SJCRH30 (cell line): ENCODE data around the gene TRAP1. TPM values are rescaled to one million over a fixed set of nuclear protein-coding genes. Genes with fewer than 3 reads are reported as not detected.
A peak's percentile ranks its signal among the peaks of the same experiment; 100 is the strongest.
"Not testable (repeated sequence)": the region's sequence is repeated elsewhere in the genome, so short reads cannot be mapped to it uniquely, and the experiment has no call there.

ENCODE experiments used
- DNase-seq, 2 experiments: peaks; one replicate each; pipeline ENCODE4 v3.0.0-alpha.2; 2015 to 2020
- H3K27ac ChIP-seq: fragments of 250-450 bp; sonication (Bioruptor Pico); 2 replicates; pipeline ENCODE4 v1.5.1; 2020; ENCODE audit warnings: mild to moderate bottlenecking, moderate library complexity
- H3K27me3 ChIP-seq: fragments of 250-450 bp; sonication (Bioruptor Pico); 2 replicates; pipeline ENCODE4 v1.5.1; 2020; ENCODE audit warnings: mild to moderate bottlenecking, moderate library complexity
- H3K36me3 ChIP-seq: fragments of 250-450 bp; sonication (Bioruptor Pico); 2 replicates; pipeline ENCODE4 v1.5.1; 2020; ENCODE audit warnings: mild to moderate bottlenecking, moderate library complexity
- H3K4me1 ChIP-seq: fragments of 250-450 bp; sonication (Bioruptor Pico); 2 replicates; pipeline ENCODE4 v1.5.1; 2020; ENCODE audit warnings: mild to moderate bottlenecking, moderate library complexity
- H3K4me3 ChIP-seq: fragments of 250-450 bp; sonication (Bioruptor Pico); 2 replicates; pipeline ENCODE4 v1.5.1; 2020; ENCODE audit warnings: mild to moderate bottlenecking, moderate library complexity
- H3K9me3 ChIP-seq: fragments of 250-450 bp; sonication (Bioruptor Pico); replicated peaks from 2 replicates; pipeline ENCODE4 v1.5.1; 2020; ENCODE audit warnings: mild to moderate bottlenecking, moderate library complexity
- total RNA-seq: library from RNA; depleted of rRNA; stranded (reverse); fragments of >200 nt; shearing (Covaris generic); gene quantifications from 2 replicates; pipeline ENCODE4 v1.2.3, GENCODE V29; 2014

Gene TRAP1
- total RNA-seq, 1 experiment from 2014 or later = 71.0 TPM

GRCh38 chr16:3661922-3662321 is 55.4 kb downstream of the TRAP1 start:
- Histone ChIP-seq H3K27me3 (no peaks in the 10 kb centered on the region), H3K9me3 (no peaks in the 10 kb centered on the region), H3K4me1 (no peaks in the 10 kb centered on the region), H3K36me3 (peaks cover 25% of the 10 kb centered on the region; the same call in 1 of the 2 replicates), H3K27ac (no peak overlapping the region), H3K4me3 (no peak overlapping the region)
- no peak for DNase-seq

- H3K4me3 ChIP-seq = no peak overlapping the region
- H3K27me3 ChIP-seq = no peaks in the 10 kb centered on the region
- H3K27ac ChIP-seq = no peak overlapping the region
- no peaks in the 10 kb centered on the region for H3K4me1 ChIP-seq
- DNase-seq = no peak
- H3K36me3 ChIP-seq = peaks cover 23% of the 10 kb centered on the region; the same call in 1 of the 2 replicates
- no peaks in the 10 kb centered on the region for H3K9me3 ChIP-seq
Measured at GRCh38 chr16:3661311-3661710, 56.0 kb downstream of the TRAP1 start.

- no peak overlapping the region for H3K4me3 ChIP-seq
- DNase-seq = no peak
- H3K9me3 ChIP-seq = no peaks in the 10 kb centered on the region
- no peak overlapping the region for H3K27ac ChIP-seq
- H3K27me3 ChIP-seq = no peaks in the 10 kb centered on the region
- no peaks in the 10 kb centered on the region for H3K4me1 ChIP-seq
- H3K36me3 ChIP-seq = peaks cover 22% of the 10 kb centered on the region; the same call in 1 of the 2 replicates
Measured at GRCh38 chr16:3659251-3659650, 58.1 kb downstream of the TRAP1 start.

- no peaks in the 10 kb centered on the region for H3K4me1 ChIP-seq
- H3K27me3 ChIP-seq = no peaks in the 10 kb centered on the region
- H3K9me3 ChIP-seq = no peaks in the 10 kb centered on the region
- no peak overlapping the region for H3K27ac ChIP-seq
- no peak for DNase-seq
- H3K36me3 ChIP-seq = peaks cover 20% of the 10 kb centered on the region; the same call in 1 of the 2 replicates
- no peak overlapping the region for H3K4me3 ChIP-seq
Measured at GRCh38 chr16:3656491-3657468, 60.5 kb downstream of the TRAP1 start.

- H3K27me3 ChIP-seq, H3K4me1 ChIP-seq, H3K9me3 ChIP-seq, H3K27ac ChIP-seq, H3K4me3 ChIP-seq, DNase-seq: not testable (repeated sequence)
- H3K36me3 ChIP-seq = peaks cover 16% of the 10 kb centered on the region; the same call in 1 of the 2 replicates
Measured at GRCh38 chr16:3656160-3656490, 61.2 kb downstream of the TRAP1 start.

GRCh38 chr16:3655396-3656159 is 61.7 kb downstream of the TRAP1 start:
- Histone ChIP-seq H3K36me3 (peaks cover 12% of the 10 kb centered on the region; the same call in 1 of the 2 replicates), H3K9me3 (no peaks in the 10 kb centered on the region), H3K27ac (no peak overlapping the region), H3K4me3 (no peak overlapping the region), H3K27me3 (no peaks in the 10 kb centered on the region), H3K4me1 (no peaks in the 10 kb centered on the region)
- DNase-seq = no peak

- no peak overlapping the region for H3K27ac ChIP-seq
- H3K9me3 ChIP-seq = no peaks in the 10 kb centered on the region
- H3K4me1 ChIP-seq = no peaks in the 10 kb centered on the region
- no peak overlapping the region for H3K4me3 ChIP-seq
- no peak for DNase-seq
- peaks cover 11% of the 10 kb centered on the region; the same call in 1 of the 2 replicates for H3K36me3 ChIP-seq
- H3K27me3 ChIP-seq = no peaks in the 10 kb centered on the region
Measured at GRCh38 chr16:3655030-3655395, 62.3 kb downstream of the TRAP1 start.

DNA sequence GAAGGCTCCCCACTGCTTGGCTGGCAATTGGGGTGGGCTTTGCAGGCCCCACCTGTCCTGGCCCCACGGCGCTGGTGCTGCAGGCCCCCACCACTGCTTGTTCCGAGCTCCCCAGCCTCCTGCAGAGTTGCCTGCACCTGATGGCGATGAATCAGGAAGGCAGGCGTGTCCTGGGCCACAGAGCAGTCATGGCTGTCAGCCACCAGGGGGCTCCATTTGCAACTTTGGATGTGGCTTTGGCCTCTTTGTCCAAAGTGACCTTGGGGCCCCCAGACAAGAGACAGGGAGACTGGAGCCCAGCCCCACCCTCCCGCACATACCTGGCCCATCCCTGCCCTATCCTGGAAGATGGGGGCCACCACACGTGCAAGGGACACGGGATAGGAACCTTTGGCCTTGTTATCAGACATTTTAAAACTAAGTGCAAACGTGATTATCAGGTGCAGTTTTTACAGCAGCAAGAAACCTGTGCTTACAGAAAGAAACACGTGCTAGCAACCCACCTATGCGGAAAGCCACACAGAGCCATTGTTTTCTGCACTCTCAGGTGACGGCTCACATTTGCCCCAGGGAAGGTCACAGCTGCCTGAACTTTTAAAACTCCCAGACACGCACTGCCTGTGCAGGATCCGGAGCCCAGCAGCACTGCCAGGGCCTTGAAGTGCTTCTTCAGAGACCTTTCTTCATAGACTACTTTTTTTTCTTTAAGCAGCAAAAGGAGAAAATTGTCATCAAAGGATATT is 62.9 kb downstream of the TRAP1 start, which contains the start of gene DNASE1:
DNASE1 (plus strand) TSS at position 443 of the 743 bp plus-strand sequence. CDS start 683 bp downstream, outside the sequence.
- H3K4me3 ChIP-seq = no peak within 1 kb of the TSS
- no peaks in the 10 kb centered on the region for H3K9me3 ChIP-seq
- peaks cover 11% of the 10 kb centered on the region; the same call in 1 of the 2 replicates for H3K36me3 ChIP-seq
- no peaks in the 10 kb centered on the region for H3K27me3 ChIP-seq
- H3K4me1 ChIP-seq = no peaks in the 10 kb centered on the region
- peak; percentile 54 to 77 for DNase-seq
- no peak within 1 kb of the TSS for H3K27ac ChIP-seq

- Histone ChIP-seq H3K27ac (no peak overlapping the region), H3K4me1 (no peaks in the 10 kb centered on the region), H3K27me3 (no peaks in the 10 kb centered on the region), H3K4me3 (no peak overlapping the region), H3K36me3 (peaks cover 4% of the 10 kb centered on the region; the same call in 1 of the 2 replicates), H3K9me3 (no peaks in the 10 kb centered on the region)
- no peak for DNase-seq
Measured at GRCh38 chr16:3652373-3653195, 64.7 kb downstream of the TRAP1 start.

DNA sequence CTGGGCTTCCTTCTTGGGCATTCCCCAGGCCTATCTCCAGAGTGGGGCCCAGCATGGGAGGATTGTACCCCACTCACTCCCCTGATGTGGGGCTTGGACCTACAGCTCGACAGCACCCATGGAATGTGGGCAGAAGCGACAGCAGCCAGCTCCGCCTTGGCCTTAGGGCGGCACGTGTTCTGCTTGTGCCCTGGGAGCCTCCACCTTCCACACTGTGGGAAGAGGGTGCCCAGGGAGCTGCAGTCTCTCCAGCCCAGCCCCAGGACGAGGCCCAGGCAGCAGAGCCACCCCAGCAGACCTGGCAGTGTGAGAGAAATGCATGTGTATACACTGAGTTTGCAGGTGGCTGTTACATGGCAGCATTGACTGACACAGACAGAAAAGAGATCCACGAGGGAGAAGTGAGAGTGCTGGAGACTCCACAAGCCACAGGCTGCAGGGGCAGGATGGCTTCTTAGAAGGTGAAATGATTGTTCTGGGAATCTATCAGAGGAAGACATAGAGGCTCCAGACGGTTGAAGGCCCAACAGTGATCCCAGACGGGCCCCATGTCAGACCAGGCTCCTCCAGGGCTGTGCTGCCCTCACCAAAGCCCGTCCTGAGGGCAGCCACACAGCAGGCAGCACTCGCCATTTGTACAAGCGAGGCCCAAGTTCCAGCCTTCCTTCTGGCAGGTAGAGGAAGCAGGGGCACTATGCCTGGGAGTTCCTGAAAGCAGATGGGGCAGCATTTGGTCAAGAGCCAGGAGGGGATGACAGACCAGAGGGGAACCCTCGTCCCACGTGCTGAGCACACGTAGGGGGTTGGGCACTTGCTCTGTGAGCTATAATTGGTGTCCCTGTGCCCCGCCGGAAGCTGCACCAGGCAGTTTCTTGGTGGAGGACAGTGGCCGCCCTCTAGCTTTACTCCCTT is 65.6 kb downstream of the TRAP1 start:
- no peak overlapping the region for H3K4me3 ChIP-seq
- no peak for DNase-seq
- H3K27me3 ChIP-seq = no peaks in the 10 kb centered on the region
- no peaks in the 10 kb centered on the region for H3K36me3 ChIP-seq
- no peaks in the 10 kb centered on the region for H3K9me3 ChIP-seq
- H3K4me1 ChIP-seq = peaks cover 3% of the 10 kb centered on the region
- H3K27ac ChIP-seq = no peak overlapping the region

GRCh38 chr16:3650631-3651265 is 66.6 kb downstream of the TRAP1 start:
- H3K36me3 ChIP-seq = no peaks in the 10 kb centered on the region
- DNase-seq = no peak
- H3K4me1 ChIP-seq = peaks cover 12% of the 10 kb centered on the region

GRCh38 chr16:3646348-3646920 is 70.9 kb downstream of the TRAP1 start:
- no peaks in the 10 kb centered on the region for H3K9me3 ChIP-seq
- H3K36me3 ChIP-seq = no peaks in the 10 kb centered on the region
- H3K4me1 ChIP-seq = peaks cover 21% of the 10 kb centered on the region
- no peaks in the 10 kb centered on the region for H3K27me3 ChIP-seq
- H3K27ac ChIP-seq = peak overlapping the region; percentile 93
- DNase-seq = peak; percentile 73 to 82
- peak overlapping the region; percentile 46 for H3K4me3 ChIP-seq

More at GRCh38 chr16:3650631-3651265, 66.6 kb downstream of the TRAP1 start:
- Histone ChIP-seq H3K27ac (no peak overlapping the region), H3K4me3 (no peak overlapping the region), H3K27me3 (no peaks in the 10 kb centered on the region), H3K9me3 (no peaks in the 10 kb centered on the region)
